ENCODE measurements around the gene LTBP1. TPM values are rescaled to one million over a fixed set of nuclear protein-coding genes. Genes with fewer than 3 reads are reported as not detected.
A peak's percentile ranks its signal among the peaks of the same experiment; 100 is the strongest.

LTBP1 gene
- total RNA-seq, 1 experiment from 2014 or later = 119 TPM

DNA sequence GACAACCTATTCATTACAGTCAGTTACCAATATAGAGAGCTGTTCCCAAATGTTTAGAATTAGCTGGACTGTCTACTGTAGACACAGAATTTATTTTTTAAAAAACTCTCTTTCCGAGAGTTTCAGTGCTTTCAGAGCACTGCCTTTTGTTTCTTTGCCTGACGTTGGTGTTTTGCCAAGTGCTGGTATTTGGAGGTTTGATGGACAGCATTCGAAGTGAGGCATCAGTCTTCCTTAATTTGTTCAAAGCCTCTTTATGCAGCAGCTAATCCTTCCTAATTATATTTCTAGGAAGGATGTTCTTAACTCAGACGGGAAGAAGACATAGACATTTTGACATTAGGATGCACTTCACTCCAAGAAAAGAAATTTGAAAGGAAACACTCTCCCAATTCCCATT is 83.2 kb downstream of the LTBP1 start:
- H3K9me3 Mint-ChIP-seq (ENCODE audit: unreplicated experiment) = no peaks in the 10 kb centered on the region
- POLR2A ChIA-PET = no interaction called here
- CTCF ChIA-PET = interaction anchor here (1.2 to 1.7 kb wide), 2 partner anchors 8 to 261 kb away, joined by 4 to 5 read pairs; no protein-coding TSS in a partner anchor
- H3K36me3 Mint-ChIP-seq (ENCODE audit: insufficient read depth, unreplicated experiment) = no peaks in the 10 kb centered on the region
- TF ChIP-seq, protein P1, sequence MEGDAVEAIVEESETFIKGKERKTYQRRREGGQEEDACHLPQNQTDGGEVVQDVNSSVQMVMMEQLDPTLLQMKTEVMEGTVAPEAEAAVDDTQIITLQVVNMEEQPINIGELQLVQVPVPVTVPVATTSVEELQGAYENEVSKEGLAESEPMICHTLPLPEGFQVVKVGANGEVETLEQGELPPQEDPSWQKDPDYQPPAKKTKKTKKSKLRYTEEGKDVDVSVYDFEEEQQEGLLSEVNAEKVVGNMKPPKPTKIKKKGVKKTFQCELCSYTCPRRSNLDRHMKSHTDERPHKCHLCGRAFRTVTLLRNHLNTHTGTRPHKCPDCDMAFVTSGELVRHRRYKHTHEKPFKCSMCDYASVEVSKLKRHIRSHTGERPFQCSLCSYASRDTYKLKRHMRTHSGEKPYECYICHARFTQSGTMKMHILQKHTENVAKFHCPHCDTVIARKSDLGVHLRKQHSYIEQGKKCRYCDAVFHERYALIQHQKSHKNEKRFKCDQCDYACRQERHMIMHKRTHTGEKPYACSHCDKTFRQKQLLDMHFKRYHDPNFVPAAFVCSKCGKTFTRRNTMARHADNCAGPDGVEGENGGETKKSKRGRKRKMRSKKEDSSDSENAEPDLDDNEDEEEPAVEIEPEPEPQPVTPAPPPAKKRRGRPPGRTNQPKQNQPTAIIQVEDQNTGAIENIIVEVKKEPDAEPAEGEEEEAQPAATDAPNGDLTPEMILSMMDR (IDR thresholded peaks at IDR 0.05; ENCODE audit: unreplicated experiment) = no peak
- intact Hi-C loops (cut with micrococcal nuclease) = loop anchor here (5.0 kb wide), 1 partner anchor 552 kb away; no protein-coding TSS in a partner anchor
- H3K27ac Mint-ChIP-seq (ENCODE audit: low read depth, unreplicated experiment) = no peak overlapping the region
- no peaks in the 10 kb centered on the region for H3K4me1 Mint-ChIP-seq (ENCODE audit: insufficient read depth, unreplicated experiment)
- no peak overlapping the region for H3K4me3 Mint-ChIP-seq (ENCODE audit: unreplicated experiment)
- H3K27me3 Mint-ChIP-seq (ENCODE audit: insufficient read depth, unreplicated experiment) = no peaks in the 10 kb centered on the region
- DNase-seq (ENCODE audit: unreplicated experiment) = no peak
- no TSS peak for BruUV-seq (replicated peaks)

DNA sequence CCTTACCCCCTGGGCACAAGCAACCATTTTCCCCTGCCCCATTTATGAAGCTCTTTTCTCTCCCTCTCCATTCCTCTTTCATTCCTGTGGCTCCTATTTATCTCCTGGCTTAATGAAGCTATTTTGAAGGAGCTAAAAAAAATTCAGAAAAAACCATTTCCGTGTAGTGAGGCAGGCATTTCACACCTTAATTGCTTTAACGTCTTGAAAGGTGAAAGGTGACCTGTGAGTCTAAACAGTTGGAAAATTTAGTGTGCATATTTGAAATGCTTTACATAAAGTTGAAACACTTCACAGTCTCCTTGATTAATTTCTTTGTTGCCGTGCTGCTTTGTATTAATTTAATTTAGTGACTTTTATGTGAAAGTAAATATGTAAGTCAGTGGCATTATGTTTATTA is 83.6 kb downstream of the LTBP1 start:
- Mint-ChIP-seq H3K27me3 (ENCODE audit: insufficient read depth, unreplicated experiment) (no peaks in the 10 kb centered on the region), H3K27ac (ENCODE audit: low read depth, unreplicated experiment) (no peak overlapping the region), H3K9me3 (ENCODE audit: unreplicated experiment) (no peaks in the 10 kb centered on the region), H3K4me3 (ENCODE audit: unreplicated experiment) (no peak overlapping the region), H3K4me1 (ENCODE audit: insufficient read depth, unreplicated experiment) (no peaks in the 10 kb centered on the region), H3K36me3 (ENCODE audit: insufficient read depth, unreplicated experiment) (no peaks in the 10 kb centered on the region)
- POLR2A ChIA-PET = interaction anchor here (0.6 kb wide), 1 partner anchor 17 kb away, joined by 3 read pairs; no protein-coding TSS in a partner anchor
- CTCF ChIA-PET = interaction anchor here (0.5 to 1.7 kb wide), 4 partner anchors 8 to 350 kb away, joined by 3 to 5 read pairs (median 4); no protein-coding TSS in a partner anchor
- intact Hi-C loops (cut with micrococcal nuclease) = loop anchor here (5.0 kb wide), 1 partner anchor 552 kb away; no protein-coding TSS in a partner anchor
- no peak for DNase-seq (ENCODE audit: unreplicated experiment)
- BruUV-seq (replicated peaks) = no TSS peak
- TF ChIP-seq, protein P1 (IDR thresholded peaks at IDR 0.05; ENCODE audit: unreplicated experiment) = no peak

DNA sequence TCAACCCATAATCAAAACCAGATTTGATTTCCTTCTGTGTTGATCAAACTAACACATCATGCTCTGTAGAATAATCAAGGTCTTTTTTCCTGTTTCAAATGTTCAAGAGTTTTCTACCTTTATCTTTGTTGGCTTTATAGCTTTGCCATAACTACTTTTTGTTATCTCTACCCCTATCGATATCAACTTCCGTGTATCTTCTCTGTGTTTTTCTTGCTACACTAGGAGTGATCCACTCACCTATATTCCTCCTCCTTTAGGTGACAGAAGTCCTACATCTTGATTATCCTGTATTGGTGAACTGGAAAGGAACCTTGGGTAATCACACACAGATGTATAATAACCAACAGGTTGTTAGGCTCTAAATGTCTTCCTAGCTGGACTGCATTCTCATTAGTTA is 85.5 kb downstream of the LTBP1 start:
- Mint-ChIP-seq H3K4me3 (ENCODE audit: unreplicated experiment) (no peak overlapping the region), H3K27me3 (ENCODE audit: insufficient read depth, unreplicated experiment) (no peaks in the 10 kb centered on the region), H3K27ac (ENCODE audit: low read depth, unreplicated experiment) (no peak overlapping the region), H3K4me1 (ENCODE audit: insufficient read depth, unreplicated experiment) (no peaks in the 10 kb centered on the region), H3K9me3 (ENCODE audit: unreplicated experiment) (no peaks in the 10 kb centered on the region), H3K36me3 (ENCODE audit: insufficient read depth, unreplicated experiment) (no peaks in the 10 kb centered on the region)
- BruUV-seq (replicated peaks) = no TSS peak
- ChIA-PET CTCF (interaction anchor here (0.6 to 6.0 kb wide), 25 partner anchors 8 to 551 kb away, joined by 3 to 92 read pairs (median 7); no protein-coding TSS in a partner anchor), POLR2A (interaction anchor here (0.6 to 2.2 kb wide), 2 partner anchors 38 to 259 kb away, joined by 3 to 8 read pairs; no protein-coding TSS in a partner anchor)
- DNase-seq (ENCODE audit: unreplicated experiment) = no peak
- TF ChIP-seq, protein P1 (IDR thresholded peaks at IDR 0.05; ENCODE audit: unreplicated experiment) = no peak
- intact Hi-C loops (cut with micrococcal nuclease) = loop anchor here (2.0 to 5.0 kb wide), 2 partner anchors 477 to 550 kb away; no protein-coding TSS in a partner anchor

DNA sequence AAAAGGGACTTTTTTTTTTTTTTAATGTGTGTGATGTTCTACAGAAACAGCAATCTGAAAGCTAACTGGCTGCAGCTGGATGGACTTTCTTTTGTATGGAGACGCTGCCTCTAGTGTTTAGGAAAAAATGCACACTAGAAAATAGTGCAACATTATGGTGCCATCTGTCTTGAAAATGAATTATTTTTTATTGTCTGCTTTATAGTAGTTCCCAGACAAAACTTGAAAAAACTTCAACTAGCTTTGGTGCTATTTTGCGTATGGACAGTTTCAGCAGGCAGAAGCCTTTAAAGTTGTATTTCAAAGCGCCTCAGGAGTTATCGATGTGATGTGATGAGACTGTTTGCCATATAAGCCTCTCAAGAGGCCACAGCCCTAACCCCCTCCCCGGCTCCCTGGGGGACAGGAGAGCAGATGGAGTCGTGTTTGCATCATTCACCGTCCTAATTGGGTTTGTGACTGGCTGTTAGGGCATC is 86.9 kb downstream of the LTBP1 start:
- no peaks in the 10 kb centered on the region for H3K36me3 Mint-ChIP-seq (ENCODE audit: insufficient read depth, unreplicated experiment)
- POLR2A ChIA-PET = interaction anchor here (0.5 to 2.2 kb wide), 3 partner anchors 251 to 260 kb away, joined by 3 to 8 read pairs (median 4); no protein-coding TSS in a partner anchor
- H3K9me3 Mint-ChIP-seq (ENCODE audit: unreplicated experiment) = no peaks in the 10 kb centered on the region
- H3K4me1 Mint-ChIP-seq (ENCODE audit: insufficient read depth, unreplicated experiment) = no peaks in the 10 kb centered on the region
- TF ChIP-seq, protein P1 (IDR thresholded peaks at IDR 0.05; ENCODE audit: unreplicated experiment) = peak; percentile 62
- intact Hi-C loops (cut with micrococcal nuclease) = loop anchor here (1.0 to 5.0 kb wide), 8 partner anchors 87 to 549 kb away; partner anchors contain the start of gene LTBP1
- BruUV-seq (replicated peaks) = no TSS peak
- H3K27me3 Mint-ChIP-seq (ENCODE audit: insufficient read depth, unreplicated experiment) = no peaks in the 10 kb centered on the region
- CTCF ChIA-PET = interaction anchor here (0.5 to 6.0 kb wide), 92 partner anchors 9 to 553 kb away, joined by 3 to 92 read pairs (median 4); partner anchors contain the start of genes LTBP1 and RASGRP3
- DNase-seq (ENCODE audit: unreplicated experiment) = peak; percentile 45
- H3K27ac Mint-ChIP-seq (ENCODE audit: low read depth, unreplicated experiment) = no peak overlapping the region
- no peak overlapping the region for H3K4me3 Mint-ChIP-seq (ENCODE audit: unreplicated experiment)

Data from MCF 10A (cell line).